OCI-M1 (cell line): ENCODE results near the gene TP63.

Experiments
- DNase-seq: peaks from one replicate; lab custom pipeline; 2025; lab: John Stamatoyannopoulos, UW

Gene TP63

DNA sequence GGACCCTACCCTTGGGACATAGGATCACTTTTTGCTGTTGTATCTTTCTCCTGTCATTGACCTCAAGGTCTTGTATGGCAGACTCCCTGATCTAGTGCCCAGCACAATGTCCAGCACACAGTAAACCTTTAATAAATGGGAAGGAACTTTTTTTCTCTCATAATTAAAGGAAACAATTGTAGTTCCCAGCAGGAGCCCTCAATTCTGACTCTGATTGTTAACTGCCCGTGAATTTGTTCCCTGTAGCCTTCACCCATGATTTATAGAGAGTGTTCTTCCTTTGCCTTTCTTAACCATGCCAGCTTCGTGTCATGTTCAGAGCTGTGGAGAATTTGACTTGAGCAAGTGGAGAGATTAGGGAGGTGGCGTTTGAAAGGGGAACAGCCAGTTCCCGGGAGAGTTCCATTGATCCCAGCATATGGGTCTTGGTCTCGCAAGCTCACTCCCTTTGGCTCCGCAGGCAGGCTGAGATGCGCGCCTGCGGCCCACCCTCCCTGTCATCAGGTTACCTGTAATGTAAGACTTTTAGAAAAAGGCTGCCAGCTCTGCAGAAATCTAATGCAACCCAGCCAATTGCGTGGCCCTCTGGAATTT, 182.6 kb downstream of the TP63 start:
- DNase-seq: no peak

DNA sequence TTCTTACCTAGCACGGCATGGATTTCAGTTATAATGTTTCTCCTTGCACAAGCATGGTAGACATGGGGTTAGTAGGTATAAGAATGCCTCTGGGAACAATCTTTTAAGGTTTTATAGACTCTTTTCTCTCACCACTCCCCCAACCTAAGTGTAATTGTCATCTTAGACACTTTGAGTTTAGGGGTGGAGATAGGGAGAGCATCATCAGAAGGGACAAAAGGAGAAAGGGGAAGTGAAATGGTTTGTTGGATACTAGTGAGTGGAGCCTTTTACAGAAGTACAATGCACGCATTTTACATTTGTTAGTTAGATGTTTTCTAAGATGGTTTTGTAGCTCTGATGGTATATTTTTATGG, 189.2 kb downstream of the TP63 start:
- DNase-seq: peak; percentile 43

- DNase-seq: no peak
Measured at GRCh38 chr3:189821262-189821661, 190.1 kb downstream of the TP63 start.

DNA sequence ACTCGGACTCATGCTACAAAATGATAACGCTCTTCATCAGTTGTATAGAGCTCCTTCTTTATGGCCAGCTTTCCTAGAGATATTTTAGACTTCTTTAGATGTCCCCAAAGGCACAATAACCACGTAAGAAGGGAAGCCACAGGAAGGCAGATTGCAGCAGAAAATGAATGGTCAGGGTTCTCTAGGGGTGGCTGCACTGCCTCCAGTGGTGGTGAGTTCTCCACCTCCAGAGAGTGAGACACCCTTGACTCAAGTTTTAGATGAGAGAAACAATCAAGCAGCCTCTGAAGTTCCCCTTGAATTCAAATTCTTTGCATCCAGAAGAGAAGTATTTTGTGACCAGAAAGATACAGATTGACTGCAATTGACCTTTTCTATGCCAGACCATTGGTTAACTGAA, 191.5 kb downstream of the TP63 start:
- peak; percentile 26 for DNase-seq

GRCh38 chr3:189824629-189825312, 193.6 kb downstream of the TP63 start:
- no peak for DNase-seq

- DNase-seq: no peak
Measured at GRCh38 chr3:189826566-189826965, 195.4 kb downstream of the TP63 start.

- no peak for DNase-seq
Measured at GRCh38 chr3:189827108-189827507, 195.9 kb downstream of the TP63 start.

GRCh38 chr3:189830401-189830800, 199.2 kb downstream of the TP63 start:
- DNase-seq: no peak

DNA sequence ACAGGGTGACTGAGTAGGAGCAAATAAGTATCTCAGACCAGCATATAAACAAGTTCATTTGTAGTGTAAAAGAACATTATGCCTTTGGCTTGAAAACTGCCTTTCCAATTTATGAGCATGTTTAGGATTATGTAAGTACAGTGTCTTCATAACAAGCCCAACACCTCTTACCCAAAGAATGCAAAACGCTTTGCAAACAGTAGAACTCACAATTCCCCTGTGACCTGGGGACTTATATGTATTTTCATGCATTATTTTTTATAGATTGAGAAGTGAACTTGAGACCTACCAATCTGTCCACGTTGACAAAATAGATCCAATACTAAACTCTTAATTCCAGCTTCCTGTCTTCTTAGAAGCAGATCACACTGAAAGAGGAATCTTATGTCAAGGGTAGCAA, 202.1 kb downstream of the TP63 start:
- DNase-seq: no peak

GRCh38 chr3:189833996-189834395, 202.8 kb downstream of the TP63 start:
- DNase-seq: peak; percentile 9

DNA sequence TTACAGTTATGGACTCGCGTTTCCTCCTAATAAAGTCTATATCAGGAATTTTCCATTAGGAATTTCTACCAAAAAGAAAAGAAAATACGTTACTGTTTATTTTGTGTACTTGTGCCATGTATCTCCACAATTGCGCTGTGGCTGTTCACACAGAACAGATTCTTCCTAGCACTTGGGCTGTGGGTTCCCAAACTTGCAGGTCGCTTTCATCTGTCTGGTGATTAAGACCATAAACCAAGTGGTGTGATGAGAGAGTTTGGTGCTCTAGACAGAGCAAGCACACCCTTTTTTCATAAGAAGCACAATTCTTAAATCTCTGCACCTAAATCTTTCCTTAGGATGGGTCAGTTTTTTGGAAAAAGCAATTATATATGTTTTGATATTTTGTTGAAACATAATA, 203.3 kb downstream of the TP63 start:
- no peak for DNase-seq

DNA sequence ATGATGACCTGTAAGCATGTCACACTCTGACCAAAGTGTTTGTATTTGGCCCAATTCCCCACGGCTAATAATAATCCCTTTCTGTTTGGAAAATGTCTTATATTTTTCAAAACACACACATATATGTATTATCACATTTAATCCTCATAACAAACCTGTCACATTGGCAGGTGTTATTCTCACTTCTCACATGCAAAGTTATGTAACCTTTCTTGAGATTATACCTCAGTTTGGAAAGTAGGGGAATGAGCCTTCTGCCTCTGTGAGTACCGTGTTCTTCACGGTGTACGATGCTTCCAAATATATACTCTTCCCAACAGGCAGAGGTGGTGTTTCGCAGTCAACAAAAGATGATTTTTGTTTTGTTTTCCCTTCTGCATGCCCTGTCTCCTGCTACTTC, 205.6 kb downstream of the TP63 start:
- DNase-seq: no peak

GRCh38 chr3:189838291-189838690, 207.1 kb downstream of the TP63 start:
- peak; percentile 9 for DNase-seq

GRCh38 chr3:189839576-189839975, 208.4 kb downstream of the TP63 start:
- peak; percentile 70 for DNase-seq

DNA sequence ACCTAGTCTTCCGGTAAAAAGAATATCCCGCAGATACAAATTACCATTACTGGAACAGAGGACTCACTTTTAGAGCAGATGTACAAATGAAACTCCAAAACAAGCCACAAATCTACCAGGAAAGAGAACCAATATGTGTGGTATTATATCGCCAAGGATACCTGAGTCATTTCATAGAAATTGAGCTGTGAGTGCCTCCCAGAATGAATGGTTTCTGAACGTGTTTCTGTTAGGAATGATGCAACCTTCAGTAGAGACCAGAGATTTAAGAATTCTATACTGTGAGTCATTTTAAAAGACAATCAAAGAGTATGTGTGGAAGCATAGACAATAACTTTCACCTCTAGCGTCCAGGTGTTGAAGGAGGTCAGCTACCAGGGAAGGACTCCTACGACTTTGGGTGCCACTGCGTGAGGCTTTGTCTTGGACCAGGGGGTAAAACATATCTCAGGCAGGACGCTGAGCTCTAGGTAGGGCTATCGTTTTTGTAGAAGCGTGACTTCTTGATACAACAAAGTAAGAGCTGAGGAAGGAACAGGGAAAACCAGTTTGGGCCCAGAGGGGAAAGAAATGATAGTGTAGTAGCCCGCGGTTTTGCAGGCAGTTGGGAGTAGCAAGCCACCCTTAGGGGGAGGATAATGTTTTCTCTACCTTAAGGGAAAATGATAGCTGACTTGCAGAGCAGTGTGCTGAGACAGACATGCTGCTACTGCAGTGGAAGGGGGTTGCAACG, 210.4 kb downstream of the TP63 start:
- DNase-seq: peak; percentile 55

- no peak for DNase-seq
Measured at GRCh38 chr3:189842681-189843602, 211.8 kb downstream of the TP63 start.

GRCh38 chr3:189845069-189845468, 213.9 kb downstream of the TP63 start:
- no peak for DNase-seq

GRCh38 chr3:189848395-189849040, 217.3 kb downstream of the TP63 start:
- DNase-seq: no peak

DNA sequence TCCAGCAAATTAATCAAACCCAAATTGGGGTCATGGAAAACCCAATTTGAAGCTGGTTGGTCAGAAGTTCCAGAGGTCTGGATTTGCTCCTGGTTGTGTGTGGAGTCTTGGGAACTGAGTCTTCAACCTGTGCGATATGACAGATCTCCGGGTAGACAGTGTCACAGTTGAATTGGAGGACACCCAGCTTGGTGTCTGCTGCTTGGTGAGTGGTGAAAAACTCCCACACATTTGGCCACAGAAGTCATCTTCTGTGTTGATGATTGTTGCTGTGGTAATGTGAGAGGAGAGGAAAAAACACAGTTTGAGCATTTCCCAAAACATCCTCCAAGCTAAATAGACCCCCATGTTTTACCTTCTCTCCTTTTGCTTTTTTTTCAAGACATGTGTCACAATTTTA, 218.1 kb downstream of the TP63 start:
- DNase-seq: peak; percentile 36

DNA sequence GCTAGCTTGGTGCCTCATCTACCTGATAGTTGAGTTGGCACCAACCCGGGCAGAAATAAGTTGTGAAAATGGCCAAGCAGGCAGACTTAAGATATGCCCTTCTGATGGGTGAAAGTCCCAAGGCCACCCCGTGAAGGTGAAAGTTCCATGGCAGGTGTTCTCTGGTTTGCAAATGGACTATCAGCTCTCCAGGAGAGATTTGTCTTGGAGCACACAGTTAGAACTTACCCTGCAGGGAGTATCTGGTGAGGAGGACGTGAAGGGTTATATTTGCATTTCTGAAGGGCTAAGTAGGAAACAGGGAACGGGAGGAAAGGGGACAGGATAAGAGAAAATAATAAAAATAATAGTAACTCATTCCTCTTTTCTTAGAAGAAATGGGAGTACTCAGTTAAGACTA, 220.5 kb downstream of the TP63 start:
- DNase-seq: no peak

- DNase-seq: no peak
Measured at GRCh38 chr3:189853906-189854305, 222.7 kb downstream of the TP63 start.

DNA sequence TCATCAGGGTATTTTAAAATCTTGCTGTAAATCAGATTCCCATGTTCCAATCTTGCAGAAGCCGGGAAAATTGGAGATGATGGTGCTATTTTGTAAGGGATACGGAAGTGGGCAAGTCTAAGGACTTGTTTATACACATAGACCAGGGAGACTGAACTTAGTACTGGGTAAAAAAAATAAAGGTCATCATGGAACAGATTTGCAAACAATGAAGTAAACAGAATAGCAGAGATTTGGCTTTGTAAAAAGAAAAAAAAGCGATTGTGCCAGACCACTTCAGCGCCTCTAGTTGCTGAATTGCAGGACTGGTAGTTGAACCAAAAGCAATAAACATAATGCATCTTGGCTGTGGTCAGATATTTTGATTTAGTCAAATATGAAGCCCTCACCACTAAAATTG, 229.1 kb downstream of the TP63 start:
- no peak for DNase-seq
